SK-N-SH treated with all-trans-retinoic acid at 6 μM for 48 hours (cell line): ENCODE results near the gene GPR27.

Experiments
- ATAC-seq: fragments of 200-7000 bp; cut with Tn5 transposase; 3 replicates; pipeline ENCODE4 v1.9.1; 2020; ENCODE audit warnings: mild to moderate bottlenecking, moderate library complexity
- ARNTL ChIP-seq: fragments of 450-650 bp; formaldehyde crosslinking; IDR thresholded peaks from 2 replicates; pipeline ENCODE4 v1.5.0; 2020; ENCODE audit warnings: low read depth, mild to moderate bottlenecking, moderate library complexity, borderline replicate concordance
- BACH2 ChIP-seq: fragments of 250-450 bp; sonication (Bioruptor Pico); IDR thresholded peaks from 2 replicates; pipeline ENCODE4 v1.9.0; 2021; ENCODE audit warnings: mild to moderate bottlenecking, borderline replicate concordance
- CSDC2 ChIP-seq: fragments of 250-450 bp; sonication (Bioruptor Pico); IDR thresholded peaks from 2 replicates; pipeline ENCODE4 v1.5.0; 2020; ENCODE audit warnings: mild to moderate bottlenecking, moderate library complexity
- ESRRG ChIP-seq: fragments of 250-450 bp; sonication (Bioruptor Pico); IDR thresholded peaks from 2 replicates; pipeline ENCODE4 v1.6.1; 2021; ENCODE audit warnings: mild to moderate bottlenecking
- GLIS3 ChIP-seq: fragments of 250-450 bp; sonication (Bioruptor Pico); IDR thresholded peaks from 2 replicates; pipeline ENCODE4 v1.5.0; 2020; ENCODE audit warnings: mild to moderate bottlenecking, moderate library complexity
- ISL1 ChIP-seq: fragments of 250-450 bp; sonication (Bioruptor Pico); IDR thresholded peaks from 2 replicates; pipeline ENCODE4 v2.1.2; 2022; ENCODE audit warnings: mild to moderate bottlenecking, moderate library complexity
- OSR1 ChIP-seq: fragments of 250-450 bp; sonication (Bioruptor Pico); IDR thresholded peaks from 2 replicates; pipeline ENCODE4 v1.8.0; 2022; ENCODE audit warnings: moderate library complexity, mild to moderate bottlenecking, inconsistent platforms
- RARB ChIP-seq: fragments of 250-450 bp; sonication (Bioruptor Pico); IDR thresholded peaks from 2 replicates; pipeline ENCODE4 v1.8.0; 2021; ENCODE audit warnings: mild to moderate bottlenecking, moderate library complexity
- SNAI2 ChIP-seq: fragments of 250-450 bp; sonication (Bioruptor Pico); IDR thresholded peaks from 2 replicates; pipeline ENCODE4 v1.5.0; 2020; ENCODE audit warnings: mild to moderate bottlenecking, moderate library complexity
- TCF4 ChIP-seq: fragments of 250-450 bp; sonication (Bioruptor Pico); IDR thresholded peaks from 2 replicates; pipeline ENCODE4 v1.8.0; 2021; ENCODE audit warnings: mild to moderate bottlenecking, moderate library complexity, borderline replicate concordance
- TOX ChIP-seq: fragments of 250-450 bp; sonication (Bioruptor Pico); IDR thresholded peaks from 2 replicates; pipeline ENCODE4 v1.8.0; 2021; ENCODE audit warnings: mild to moderate bottlenecking, moderate library complexity, borderline replicate concordance
- ZFP3 ChIP-seq: fragments of 250-450 bp; sonication (Bioruptor Pico); IDR thresholded peaks from 2 replicates; pipeline ENCODE4 v1.5.0; 2020; ENCODE audit warnings: mild to moderate bottlenecking, moderate library complexity
- ZFP30 ChIP-seq: fragments of 450-650 bp; formaldehyde crosslinking; IDR thresholded peaks from 2 replicates; pipeline ENCODE4 v1.5.0; 2022; ENCODE audit warnings: mild to moderate bottlenecking, moderate library complexity
- ZNF565 ChIP-seq: fragments of 450-650 bp; formaldehyde crosslinking; conservative IDR thresholded peaks from 2 replicates; pipeline ENCODE4 v1.5.0; 2020; ENCODE audit warnings: low read depth, mild to moderate bottlenecking, moderate library complexity
- ZNF70 ChIP-seq: fragments of 450-650 bp; formaldehyde crosslinking; IDR thresholded peaks from 2 replicates; pipeline ENCODE4 v1.5.0; 2020; ENCODE audit warnings: mild to moderate bottlenecking, moderate library complexity
- ZNF8 ChIP-seq: fragments of 450-650 bp; formaldehyde crosslinking; IDR thresholded peaks from 2 replicates; pipeline ENCODE4 v1.5.0; 2020; ENCODE audit warnings: mild to moderate bottlenecking, moderate library complexity
- TF ChIP-seq, protein P1 (sequence below): fragments of 250-450 bp; sonication (Bioruptor Pico); IDR thresholded peaks from 2 replicates; pipeline ENCODE4 v1.5.1; 2021; ENCODE audit warnings: mild to moderate bottlenecking, moderate library complexity
- TF ChIP-seq, protein P2 (sequence below): fragments of 250-450 bp; sonication (Bioruptor Pico); IDR thresholded peaks from 2 replicates; pipeline ENCODE4 v1.5.0; 2020; ENCODE audit warnings: mild to moderate bottlenecking, moderate library complexity
- TF ChIP-seq, protein P3 (sequence below): fragments of 250-450 bp; sonication (Bioruptor Pico); IDR thresholded peaks from 2 replicates; pipeline ENCODE4 v1.5.1; 2020; ENCODE audit warnings: low read depth, mild to moderate bottlenecking, moderate library complexity

Gene GPR27

DNA sequence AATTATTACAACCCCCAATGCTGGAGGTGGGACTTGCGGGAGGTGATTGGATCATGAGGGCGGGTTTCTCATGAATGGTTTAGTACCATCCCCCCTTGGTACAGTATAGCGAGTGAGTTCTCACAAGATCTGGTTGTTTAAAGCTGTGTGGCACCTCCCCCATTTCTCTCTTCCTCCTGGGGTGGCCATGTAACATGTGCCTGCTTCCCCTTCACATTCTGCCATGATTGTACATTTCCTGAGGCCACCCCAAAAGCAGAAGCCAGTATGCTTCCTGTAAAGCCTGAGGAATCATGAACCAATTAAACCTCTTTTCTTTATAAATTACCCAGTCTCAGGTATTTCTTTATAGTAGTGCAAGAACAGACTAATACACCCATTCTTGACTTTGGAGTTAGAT, 51.5 kb downstream of the GPR27 start:
- no peak for ATAC-seq
- TF ChIP-seq OSR1: no peak
- TF ChIP-seq GLIS3 (CRISPR knock-in tag): no peak
- TF ChIP-seq ZNF8 (CRISPR knock-in tag): no peak
- TF ChIP-seq, protein P1, sequence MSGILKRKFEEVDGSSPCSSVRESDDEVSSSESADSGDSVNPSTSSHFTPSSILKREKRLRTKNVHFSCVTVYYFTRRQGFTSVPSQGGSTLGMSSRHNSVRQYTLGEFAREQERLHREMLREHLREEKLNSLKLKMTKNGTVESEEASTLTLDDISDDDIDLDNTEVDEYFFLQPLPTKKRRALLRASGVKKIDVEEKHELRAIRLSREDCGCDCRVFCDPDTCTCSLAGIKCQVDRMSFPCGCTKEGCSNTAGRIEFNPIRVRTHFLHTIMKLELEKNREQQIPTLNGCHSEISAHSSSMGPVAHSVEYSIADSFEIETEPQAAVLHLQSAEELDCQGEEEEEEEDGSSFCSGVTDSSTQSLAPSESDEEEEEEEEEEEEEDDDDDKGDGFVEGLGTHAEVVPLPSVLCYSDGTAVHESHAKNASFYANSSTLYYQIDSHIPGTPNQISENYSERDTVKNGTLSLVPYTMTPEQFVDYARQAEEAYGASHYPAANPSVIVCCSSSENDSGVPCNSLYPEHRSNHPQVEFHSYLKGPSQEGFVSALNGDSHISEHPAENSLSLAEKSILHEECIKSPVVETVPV (CRISPR knock-in tag): no peak
- TF ChIP-seq TCF4 (CRISPR knock-in tag): no peak
- TF ChIP-seq, protein P2, sequence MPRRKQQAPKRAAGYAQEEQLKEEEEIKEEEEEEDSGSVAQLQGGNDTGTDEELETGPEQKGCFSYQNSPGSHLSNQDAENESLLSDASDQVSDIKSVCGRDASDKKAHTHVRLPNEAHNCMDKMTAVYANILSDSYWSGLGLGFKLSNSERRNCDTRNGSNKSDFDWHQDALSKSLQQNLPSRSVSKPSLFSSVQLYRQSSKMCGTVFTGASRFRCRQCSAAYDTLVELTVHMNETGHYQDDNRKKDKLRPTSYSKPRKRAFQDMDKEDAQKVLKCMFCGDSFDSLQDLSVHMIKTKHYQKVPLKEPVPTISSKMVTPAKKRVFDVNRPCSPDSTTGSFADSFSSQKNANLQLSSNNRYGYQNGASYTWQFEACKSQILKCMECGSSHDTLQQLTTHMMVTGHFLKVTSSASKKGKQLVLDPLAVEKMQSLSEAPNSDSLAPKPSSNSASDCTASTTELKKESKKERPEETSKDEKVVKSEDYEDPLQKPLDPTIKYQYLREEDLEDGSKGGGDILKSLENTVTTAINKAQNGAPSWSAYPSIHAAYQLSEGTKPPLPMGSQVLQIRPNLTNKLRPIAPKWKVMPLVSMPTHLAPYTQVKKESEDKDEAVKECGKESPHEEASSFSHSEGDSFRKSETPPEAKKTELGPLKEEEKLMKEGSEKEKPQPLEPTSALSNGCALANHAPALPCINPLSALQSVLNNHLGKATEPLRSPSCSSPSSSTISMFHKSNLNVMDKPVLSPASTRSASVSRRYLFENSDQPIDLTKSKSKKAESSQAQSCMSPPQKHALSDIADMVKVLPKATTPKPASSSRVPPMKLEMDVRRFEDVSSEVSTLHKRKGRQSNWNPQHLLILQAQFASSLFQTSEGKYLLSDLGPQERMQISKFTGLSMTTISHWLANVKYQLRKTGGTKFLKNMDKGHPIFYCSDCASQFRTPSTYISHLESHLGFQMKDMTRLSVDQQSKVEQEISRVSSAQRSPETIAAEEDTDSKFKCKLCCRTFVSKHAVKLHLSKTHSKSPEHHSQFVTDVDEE (CRISPR knock-in tag): no peak
- no peak for TF ChIP-seq ARNTL (CRISPR knock-in tag)
- TF ChIP-seq, protein P3, sequence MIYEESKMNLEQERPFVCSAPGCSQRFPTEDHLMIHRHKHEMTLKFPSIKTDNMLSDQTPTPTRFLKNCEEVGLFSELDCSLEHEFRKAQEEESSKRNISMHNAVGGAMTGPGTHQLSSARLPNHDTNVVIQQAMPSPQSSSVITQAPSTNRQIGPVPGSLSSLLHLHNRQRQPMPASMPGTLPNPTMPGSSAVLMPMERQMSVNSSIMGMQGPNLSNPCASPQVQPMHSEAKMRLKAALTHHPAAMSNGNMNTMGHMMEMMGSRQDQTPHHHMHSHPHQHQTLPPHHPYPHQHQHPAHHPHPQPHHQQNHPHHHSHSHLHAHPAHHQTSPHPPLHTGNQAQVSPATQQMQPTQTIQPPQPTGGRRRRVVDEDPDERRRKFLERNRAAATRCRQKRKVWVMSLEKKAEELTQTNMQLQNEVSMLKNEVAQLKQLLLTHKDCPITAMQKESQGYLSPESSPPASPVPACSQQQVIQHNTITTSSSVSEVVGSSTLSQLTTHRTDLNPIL (CRISPR knock-in tag): no peak
- no peak for TF ChIP-seq TOX (CRISPR knock-in tag)
- TF ChIP-seq ESRRG: no peak
- TF ChIP-seq ISL1 (CRISPR knock-in tag): no peak
- TF ChIP-seq ZFP3 (CRISPR knock-in tag): no peak
- TF ChIP-seq RARB (CRISPR knock-in tag): no peak
- no peak for TF ChIP-seq SNAI2
- no peak for TF ChIP-seq ZNF70 (CRISPR knock-in tag)
- no peak for TF ChIP-seq CSDC2 (CRISPR knock-in tag)
- TF ChIP-seq ZNF565 (CRISPR knock-in tag): no peak
- no peak for TF ChIP-seq BACH2 (CRISPR knock-in tag)
- no peak for TF ChIP-seq ZFP30 (CRISPR knock-in tag)
- TF ChIP-seq, all 23 proteins: peak for 0

DNA sequence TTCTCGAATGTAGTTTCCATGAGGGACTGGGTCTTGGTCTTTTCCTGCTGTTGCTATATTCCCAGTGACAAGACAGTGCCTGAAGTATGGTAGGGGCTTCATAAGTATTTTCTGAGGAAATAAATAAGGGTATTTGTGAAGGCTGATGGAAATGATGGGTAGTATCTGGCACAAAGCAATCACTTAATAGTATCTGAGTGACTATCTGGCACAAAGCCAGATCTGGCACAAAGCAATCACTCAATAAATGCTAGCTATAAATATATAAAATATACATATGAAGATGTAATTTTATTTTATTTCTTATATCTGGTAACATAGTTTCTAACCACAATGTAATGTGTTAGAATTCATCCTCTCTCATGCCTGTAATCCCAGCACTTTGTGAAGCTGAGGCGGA, 52.0 kb downstream of the GPR27 start:
- ATAC-seq: no peak

More for the DNA sequence above, 52.0 kb downstream of the GPR27 start:
- no peak for TF ChIP-seq ZNF565 (CRISPR knock-in tag)
- no peak for TF ChIP-seq RARB (CRISPR knock-in tag)
- no peak for TF ChIP-seq BACH2 (CRISPR knock-in tag)
- TF ChIP-seq ISL1 (CRISPR knock-in tag): no peak
